Measurements from ENCODE around the gene WIPI1. TPM values are rescaled to one million over a fixed set of nuclear protein-coding genes. Genes with fewer than 3 reads are reported as not detected.

WIPI1 gene
- total RNA-seq (2021; fragmentation: NEBNext Ultra II Directional; extraction: Animal tissue kit (Norgen Biotek cat#: 25700)): 10 to 100 TPM; 62.6 to 90.9 (median 84.9) TPM
- long read RNA-seq, transcript WIPI1-201 (13 exons, 1,832 nt): major isoform, 69 of 132 reads
- long read RNA-seq, transcript WIPI1-202 (12 exons, 1,575 nt): minor isoform, 10 of 132 reads
- long read RNA-seq, partial matches to known transcripts: 22 of 132 reads
- long read RNA-seq, other reads (novel, unspliced or antisense): 31 of 132 reads

- Mint-ChIP-seq H3K27ac (peak within 1 kb of the TSS; percentile 100), H3K4me1 (ENCODE audit: low read depth) (peaks cover 43% of the 10 kb centered on the region), H3K4me3 (peak within 1 kb of the TSS; percentile 99), H3K36me3 (ENCODE audit: low read depth) (no peaks in the 10 kb centered on the region), H3K9me3 (no peaks in the 10 kb centered on the region), H3K27me3 (ENCODE audit: insufficient read depth) (peaks cover 10% of the 10 kb centered on the region)
- peak; percentile 10 for DNase-seq
- no peak for TF ChIP-seq CTCF (IDR thresholded peaks at IDR 0.05)
Measured at GRCh38 chr17:68457168-68457538, at the start of gene WIPI1. WIPI1 (minus strand) TSS chr17:68457496; CDS start chr17:68457421, 75 bp downstream.

- peaks cover 13% of the 10 kb centered on the region for H3K4me1 Mint-ChIP-seq (ENCODE audit: low read depth)
- no peaks in the 10 kb centered on the region for H3K9me3 Mint-ChIP-seq
- H3K27me3 Mint-ChIP-seq (ENCODE audit: insufficient read depth): peaks cover 10% of the 10 kb centered on the region
- TF ChIP-seq CTCF (IDR thresholded peaks at IDR 0.05): no peak
- no peak overlapping the region for H3K27ac Mint-ChIP-seq
- H3K4me3 Mint-ChIP-seq: no peak overlapping the region
- no peak for DNase-seq
- H3K36me3 Mint-ChIP-seq (ENCODE audit: low read depth): no peaks in the 10 kb centered on the region
Measured at GRCh38 chr17:68505951-68506350, 48.7 kb upstream of the WIPI1 start.

GRCh38 chr17:68501074-68501473 is 43.8 kb upstream of the WIPI1 start:
- no peak for TF ChIP-seq CTCF (IDR thresholded peaks at IDR 0.05)
- H3K36me3 Mint-ChIP-seq (ENCODE audit: low read depth): no peaks in the 10 kb centered on the region
- no peak overlapping the region for H3K27ac Mint-ChIP-seq
- DNase-seq: no peak
- no peaks in the 10 kb centered on the region for H3K4me1 Mint-ChIP-seq (ENCODE audit: low read depth)
- H3K4me3 Mint-ChIP-seq: no peak overlapping the region
- H3K27me3 Mint-ChIP-seq (ENCODE audit: insufficient read depth): peaks cover 12% of the 10 kb centered on the region
- H3K9me3 Mint-ChIP-seq: no peaks in the 10 kb centered on the region

- Mint-ChIP-seq H3K36me3 (ENCODE audit: low read depth) (no peaks in the 10 kb centered on the region), H3K27ac (no peak overlapping the region), H3K4me1 (ENCODE audit: low read depth) (no peaks in the 10 kb centered on the region), H3K27me3 (ENCODE audit: insufficient read depth) (peaks cover 13% of the 10 kb centered on the region), H3K9me3 (no peaks in the 10 kb centered on the region), H3K4me3 (no peak overlapping the region)
- no peak for DNase-seq
- TF ChIP-seq CTCF (IDR thresholded peaks at IDR 0.05): no peak
Measured at GRCh38 chr17:68499587-68499986, 42.3 kb upstream of the WIPI1 start.

- Mint-ChIP-seq H3K27me3 (ENCODE audit: insufficient read depth) (peaks cover 13% of the 10 kb centered on the region), H3K4me3 (no peak overlapping the region), H3K27ac (no peak overlapping the region), H3K36me3 (ENCODE audit: low read depth) (no peaks in the 10 kb centered on the region), H3K9me3 (no peaks in the 10 kb centered on the region), H3K4me1 (ENCODE audit: low read depth) (no peaks in the 10 kb centered on the region)
- no peak for DNase-seq
- no peak for TF ChIP-seq CTCF (IDR thresholded peaks at IDR 0.05)
Measured at GRCh38 chr17:68498479-68499326, 41.4 kb upstream of the WIPI1 start.

Data from HFFc6 (cell line).